Endodermal cell (in vitro differentiated cells): ENCODE data around the gene KLHDC4. TPM values are rescaled to one million over a fixed set of nuclear protein-coding genes. Genes with fewer than 3 reads are reported as not detected.

Experiments used
- DNase-seq: peaks from one replicate; pipeline ENCODE4 v3.0.0-alpha.2; 2017
- H3K27ac ChIP-seq: 2 replicates; pipeline ENCODE4 v1.5.1; 2013; ENCODE audit warnings: mild to moderate bottlenecking, low read depth, low read length, moderate library complexity
- H3K27me3 ChIP-seq: 2 replicates; pipeline ENCODE4 v1.6.1; 2013; ENCODE audit warnings: mild to moderate bottlenecking, low read length, moderate library complexity; ENCODE audit not compliant: insufficient read depth, control insufficient read depth, poor library complexity, severe bottlenecking
- H3K36me3 ChIP-seq: 2 replicates; pipeline ENCODE4 v1.7.0; 2013; ENCODE audit warnings: mild to moderate bottlenecking, low read length, moderate library complexity; ENCODE audit not compliant: control insufficient read depth, insufficient read depth
- H3K4me1 ChIP-seq: one replicate; pipeline ENCODE4 v1.7.0; 2013; ENCODE audit warnings: low read length; ENCODE audit not compliant: control insufficient read depth, insufficient read depth
- H3K4me3 ChIP-seq: 2 replicates; pipeline ENCODE4 v1.5.1; 2013; ENCODE audit warnings: mild to moderate bottlenecking, low read length, moderate library complexity
- H3K9ac ChIP-seq: 2 replicates; pipeline ENCODE4 v1.6.1; 2013; ENCODE audit warnings: mild to moderate bottlenecking, low read length, moderate library complexity; ENCODE audit not compliant: poor library complexity, severe bottlenecking; ENCODE audit errors: extremely low read depth
- H3K9me3 ChIP-seq: 2 replicates; pipeline ENCODE4 v1.6.1; 2013; ENCODE audit warnings: mild to moderate bottlenecking, low read length, moderate library complexity; ENCODE audit not compliant: control insufficient read depth
- H3K27ac Mint-ChIP-seq: 2 replicates; pipeline ENCODE4 v1.8.0; 2020; ENCODE audit warnings: mixed read lengths
- H3K27me3 Mint-ChIP-seq: 2 replicates; pipeline ENCODE4 v1.8.0; 2021; ENCODE audit warnings: mild to moderate bottlenecking, mixed read lengths; ENCODE audit not compliant: insufficient read depth
- H3K36me3 Mint-ChIP-seq: 2 replicates; pipeline ENCODE4 v1.8.0; 2020; ENCODE audit warnings: low read depth, mixed read lengths
- H3K4me1 Mint-ChIP-seq: 2 replicates; pipeline ENCODE4 v1.8.0; 2020; ENCODE audit warnings: mixed read lengths
- H3K4me3 Mint-ChIP-seq: 2 replicates; pipeline ENCODE4 v1.8.0; 2020; ENCODE audit warnings: mild to moderate bottlenecking, moderate library complexity, mixed read lengths
- H3K9me3 Mint-ChIP-seq: 2 replicates; pipeline ENCODE4 v1.8.0; 2020; ENCODE audit warnings: mild to moderate bottlenecking, mixed read lengths
- CTCF ChIP-seq: fragments of 200-600 bp; sonication (generic); conservative IDR thresholded peaks from 2 replicates; pipeline ENCODE4 v1.5.0; 2021; ENCODE audit warnings: antibody characterized with exemption, mild to moderate bottlenecking
- WGBS, 2 experiments: methylation state at CpG; one replicate each; pipeline versions ENCODE4 v1.1.5 to v1.1.7; 2013; ENCODE audit warnings: missing lambda C conversion rate in 2 of 2, mixed read lengths in 1 of 2; ENCODE audit not compliant: insufficient coverage in 1 of 2, insufficient read length in 1 of 2; 5-methylcytosine and 5-hydroxymethylcytosine counted together
- total RNA-seq, 2 donors: library from RNA; stranded (reverse); fragmentation: NEBNext Ultra II Directional in 1 of 2; extraction: Animal tissue kit (Norgen Biotek cat#: 25700) in 1 of 2; gene quantifications; 2 replicates in 1 of 2; 3 replicates in 1 of 2; pipeline ENCODE4 v1.2.1, GENCODE V29; 2021

Gene KLHDC4
- total RNA-seq, 2 donors from 2014 or later: 52.8 to 58.8 TPM

- TF ChIP-seq CTCF: no peak
- no peaks in the 10 kb centered on the region for H3K36me3 Mint-ChIP-seq
- no peaks in the 10 kb centered on the region for H3K9me3 Mint-ChIP-seq
- 94 to 98% methylated on average over 19 of the region's 19 CpGs for WGBS, 2 experiments
- Histone ChIP-seq H3K9ac (no peak overlapping the region), H3K4me3 (no peak overlapping the region), H3K9me3 (no peaks in the 10 kb centered on the region), H3K4me1 (no peaks in the 10 kb centered on the region), H3K36me3 (no peaks in the 10 kb centered on the region), H3K27me3 (no peaks in the 10 kb centered on the region), H3K27ac (no peak overlapping the region)
- no peak for DNase-seq
- no peaks in the 10 kb centered on the region for H3K4me1 Mint-ChIP-seq
- no peaks in the 10 kb centered on the region for H3K27me3 Mint-ChIP-seq
- H3K4me3 Mint-ChIP-seq: no peak overlapping the region
- H3K27ac Mint-ChIP-seq: peak overlapping the region; percentile 11
These were observed 97.8 kb downstream of the KLHDC4 start for GRCh38 chr16:87667946-87668345.

GRCh38 chr16:87667443-87667842 lies 98.3 kb downstream of the KLHDC4 start:
- DNase-seq: no peak
- no peak overlapping the region for H3K4me3 Mint-ChIP-seq
- no peaks in the 10 kb centered on the region for H3K4me1 Mint-ChIP-seq
- peak overlapping the region; percentile 11 for H3K27ac Mint-ChIP-seq
- no peaks in the 10 kb centered on the region for H3K9me3 Mint-ChIP-seq
- no peaks in the 10 kb centered on the region for H3K36me3 ChIP-seq
- no peaks in the 10 kb centered on the region for H3K27me3 ChIP-seq
- no peaks in the 10 kb centered on the region for H3K36me3 Mint-ChIP-seq
- no peak for TF ChIP-seq CTCF
- H3K27me3 Mint-ChIP-seq: no peaks in the 10 kb centered on the region
- no peak overlapping the region for H3K27ac ChIP-seq
- H3K4me3 ChIP-seq: no peak overlapping the region
- H3K9ac ChIP-seq: no peak overlapping the region
- H3K9me3 ChIP-seq: no peaks in the 10 kb centered on the region
- WGBS, 2 experiments: 86 to 100% methylated on average over 4 to 7 of the region's 7 CpGs
- no peaks in the 10 kb centered on the region for H3K4me1 ChIP-seq

- Mint-ChIP-seq H3K9me3 (no peaks in the 10 kb centered on the region), H3K4me3 (no peak overlapping the region), H3K27ac (no peak overlapping the region), H3K36me3 (no peaks in the 10 kb centered on the region), H3K4me1 (no peaks in the 10 kb centered on the region), H3K27me3 (no peaks in the 10 kb centered on the region)
- Histone ChIP-seq H3K4me3 (no peak overlapping the region), H3K36me3 (no peaks in the 10 kb centered on the region), H3K9me3 (no peaks in the 10 kb centered on the region), H3K4me1 (no peaks in the 10 kb centered on the region), H3K27me3 (no peaks in the 10 kb centered on the region), H3K9ac (no peak overlapping the region), H3K27ac (no peak overlapping the region)
- DNase-seq: no peak
- 87 to 92% methylated on average over 15 to 16 of the region's 16 CpGs for WGBS, 2 experiments
- TF ChIP-seq CTCF: no peak
These were observed 98.9 kb downstream of the KLHDC4 start for GRCh38 chr16:87666919-87667318.
